Omental fat pad (tissue), 4 donors: ENCODE measurements around the gene SH2D3A. TPM values are rescaled to one million over a fixed set of nuclear protein-coding genes. Genes with fewer than 3 reads are reported as not detected.

Source experiments
- ATAC-seq: fragments of 150-250 bp; one replicate; pipeline ENCODE4 v1.9.1; 2016; ENCODE audit warnings: mild to moderate bottlenecking, moderate library complexity; ENCODE audit not compliant: low FRiP score
- DNase-seq: peaks from one replicate; pipeline ENCODE4 v3.0.0-alpha.2; 2019; ENCODE audit warnings: low spot score
- total RNA-seq, 4 donors: library from RNA; depleted of rRNA; stranded (reverse); fragments of >200 nt; gene quantifications; one replicate each; pipeline ENCODE4 v1.1.0, GENCODE V29; 2016
- TF ChIP-seq, protein P1 (sequence below), 3 donors: fragments of 450-650 bp; IDR thresholded peaks; one replicate each; pipeline ENCODE4 v1.5.1; 2016 to 2017; ENCODE audit warnings: antibody characterized with exemption in 3 of 3, mild to moderate bottlenecking in 3 of 3, moderate library complexity in 2 of 3

The SH2D3A gene
- total RNA-seq, 4 donors from 2014 or later: 1.3 to 3.4 (median 2.0) TPM; not detected in 1

DNA sequence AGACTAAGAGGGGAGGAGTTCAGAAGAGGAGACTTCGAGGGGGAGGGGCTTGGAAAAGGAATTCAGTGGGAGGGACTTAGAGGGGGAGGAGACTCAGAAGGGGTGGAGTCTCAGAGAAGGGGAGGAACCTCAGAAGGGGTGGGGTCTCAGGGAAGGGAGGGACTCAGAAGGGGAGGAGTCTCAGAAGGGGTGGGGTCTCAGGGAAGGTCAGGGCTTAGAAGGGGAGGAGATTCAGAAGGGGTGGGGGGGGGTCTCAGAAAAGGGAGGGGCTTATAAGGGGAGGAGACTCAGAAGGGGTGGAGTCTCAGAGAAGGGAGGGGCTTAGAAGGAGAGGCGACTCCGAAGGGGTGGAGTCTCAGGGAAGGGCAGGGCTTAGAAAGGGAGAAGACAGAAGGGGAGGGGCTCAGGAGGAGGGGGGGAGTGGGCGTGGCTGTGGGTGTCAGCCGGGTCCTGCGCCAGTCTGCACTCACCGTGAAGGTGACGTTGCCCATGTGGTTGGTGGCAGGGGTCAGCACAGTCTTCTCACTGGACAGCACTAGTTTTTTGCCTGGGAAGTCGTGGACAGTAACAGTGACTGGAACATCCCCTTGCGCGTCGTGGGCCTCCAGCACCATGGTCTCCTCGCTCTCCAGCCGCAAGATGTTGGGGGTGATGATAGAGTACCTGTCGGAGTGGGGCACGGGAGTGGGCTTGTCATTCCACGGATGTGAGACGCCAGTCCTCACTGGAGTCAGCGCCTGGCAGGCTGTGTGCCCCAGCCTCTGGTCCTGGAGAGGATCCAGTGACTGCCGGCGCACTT, 48.3 kb downstream of the SH2D3A start:
- ATAC-seq (peak; percentile 58), DNase-seq (no peak)
- TF ChIP-seq, protein P1, sequence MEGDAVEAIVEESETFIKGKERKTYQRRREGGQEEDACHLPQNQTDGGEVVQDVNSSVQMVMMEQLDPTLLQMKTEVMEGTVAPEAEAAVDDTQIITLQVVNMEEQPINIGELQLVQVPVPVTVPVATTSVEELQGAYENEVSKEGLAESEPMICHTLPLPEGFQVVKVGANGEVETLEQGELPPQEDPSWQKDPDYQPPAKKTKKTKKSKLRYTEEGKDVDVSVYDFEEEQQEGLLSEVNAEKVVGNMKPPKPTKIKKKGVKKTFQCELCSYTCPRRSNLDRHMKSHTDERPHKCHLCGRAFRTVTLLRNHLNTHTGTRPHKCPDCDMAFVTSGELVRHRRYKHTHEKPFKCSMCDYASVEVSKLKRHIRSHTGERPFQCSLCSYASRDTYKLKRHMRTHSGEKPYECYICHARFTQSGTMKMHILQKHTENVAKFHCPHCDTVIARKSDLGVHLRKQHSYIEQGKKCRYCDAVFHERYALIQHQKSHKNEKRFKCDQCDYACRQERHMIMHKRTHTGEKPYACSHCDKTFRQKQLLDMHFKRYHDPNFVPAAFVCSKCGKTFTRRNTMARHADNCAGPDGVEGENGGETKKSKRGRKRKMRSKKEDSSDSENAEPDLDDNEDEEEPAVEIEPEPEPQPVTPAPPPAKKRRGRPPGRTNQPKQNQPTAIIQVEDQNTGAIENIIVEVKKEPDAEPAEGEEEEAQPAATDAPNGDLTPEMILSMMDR (IDR thresholded peaks at IDR 0.05): no peak

DNA sequence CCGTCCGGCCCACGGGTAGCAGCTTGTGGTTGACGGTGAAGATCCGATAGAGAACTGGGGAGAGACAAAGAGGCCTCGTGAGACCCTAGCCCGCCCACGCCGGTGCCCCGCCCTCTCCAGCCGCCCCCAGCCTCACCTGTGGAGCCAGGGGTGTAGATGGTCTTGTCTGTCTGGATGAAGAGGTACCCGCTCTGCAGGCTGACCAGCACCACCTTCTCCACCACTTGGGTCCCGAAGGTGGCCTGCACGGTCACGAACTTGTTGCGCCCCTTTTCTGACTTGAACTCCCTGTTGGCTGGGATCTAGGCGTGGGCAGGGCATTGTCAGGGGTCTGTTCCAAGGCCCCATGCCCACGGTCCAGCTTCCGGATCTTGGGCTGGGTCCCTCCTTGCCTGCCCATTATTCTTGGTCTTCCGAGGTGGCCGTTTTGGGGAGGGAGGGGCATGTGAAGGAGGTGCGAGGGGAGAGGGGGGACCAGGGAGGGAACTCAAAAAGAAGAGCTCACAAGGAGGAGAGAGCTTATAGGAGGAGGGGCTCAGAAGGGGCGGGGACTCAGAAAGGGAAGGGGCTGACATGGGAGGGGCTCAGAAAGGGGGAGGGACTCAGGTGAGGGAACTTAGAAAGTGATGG, 49.0 kb downstream of the SH2D3A start:
- TF ChIP-seq, protein P1 (IDR thresholded peaks at IDR 0.05): no peak
- DNase-seq (no peak), ATAC-seq (no peak)

DNA sequence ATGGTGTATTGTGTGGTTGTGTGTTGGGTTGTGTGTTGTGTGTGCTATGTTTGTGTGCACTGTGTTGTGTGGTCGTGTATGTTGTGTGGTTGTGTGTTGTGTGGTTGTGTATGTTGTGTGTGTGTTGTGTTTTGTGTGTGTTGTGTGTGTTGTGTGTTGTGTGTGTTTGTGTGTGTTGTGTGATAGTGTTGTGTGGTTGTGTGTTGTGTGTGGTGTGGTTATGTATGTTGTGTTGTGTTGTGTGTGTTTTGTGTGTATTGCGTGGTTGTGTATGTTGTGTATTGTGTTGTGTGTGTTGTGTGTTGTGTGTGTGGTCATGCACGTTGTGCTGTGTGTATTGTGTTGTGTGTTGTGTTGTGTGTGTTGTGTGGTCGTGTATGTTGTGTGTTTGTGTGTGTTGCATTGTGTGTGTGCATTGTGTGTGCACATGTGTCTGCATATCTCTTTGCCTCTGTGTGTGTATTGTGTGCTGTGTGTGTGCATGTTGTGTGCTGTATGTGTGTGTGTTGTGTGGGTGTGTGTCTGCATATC, 49.7 kb downstream of the SH2D3A start:
- no peak for ATAC-seq
- TF ChIP-seq, protein P1 (IDR thresholded peaks at IDR 0.05): no peak
- DNase-seq: no peak

DNA sequence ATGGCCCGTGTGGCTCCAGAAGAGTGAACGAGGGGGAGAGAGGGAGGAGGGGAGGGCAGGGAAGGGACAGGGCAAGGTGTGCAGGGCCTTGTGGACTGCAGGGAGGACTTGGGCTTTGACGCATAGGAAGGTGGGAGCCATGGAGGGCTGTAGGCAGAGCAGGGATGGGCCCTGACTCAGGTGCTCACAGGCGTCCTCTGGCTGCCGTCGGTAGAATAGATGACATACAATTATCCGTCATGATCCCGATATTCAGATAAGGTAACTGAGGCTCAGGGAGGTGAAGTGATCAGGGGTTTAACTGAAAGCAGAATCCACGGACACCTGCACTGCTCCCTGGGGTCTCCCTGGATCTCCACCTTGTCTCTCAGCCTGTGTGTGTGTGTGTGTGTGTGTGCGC, 50.2 kb downstream of the SH2D3A start:
- DNase-seq: no peak
- TF ChIP-seq, protein P1 (IDR thresholded peaks at IDR 0.05): no peak
- ATAC-seq: no peak

DNA sequence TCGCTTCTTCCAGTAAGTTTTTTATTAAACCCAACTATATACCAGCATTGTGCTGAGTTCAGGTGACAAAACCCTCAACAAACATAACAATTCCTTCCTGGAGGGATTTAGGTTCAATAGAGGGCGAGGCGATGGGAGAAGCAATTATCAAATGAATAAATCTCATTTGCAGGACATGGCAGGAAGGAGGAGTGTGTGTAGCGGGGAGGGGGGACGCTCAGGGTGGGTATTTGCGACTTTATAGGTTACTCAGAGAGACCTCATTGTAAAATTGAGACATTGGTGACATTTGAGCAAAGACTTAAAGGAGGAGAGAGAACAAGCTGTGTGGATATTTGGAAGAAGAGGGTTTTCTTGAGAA, 50.6 kb downstream of the SH2D3A start:
- ATAC-seq: no peak
- TF ChIP-seq, protein P1 (IDR thresholded peaks at IDR 0.05): no peak
- no peak for DNase-seq

DNA sequence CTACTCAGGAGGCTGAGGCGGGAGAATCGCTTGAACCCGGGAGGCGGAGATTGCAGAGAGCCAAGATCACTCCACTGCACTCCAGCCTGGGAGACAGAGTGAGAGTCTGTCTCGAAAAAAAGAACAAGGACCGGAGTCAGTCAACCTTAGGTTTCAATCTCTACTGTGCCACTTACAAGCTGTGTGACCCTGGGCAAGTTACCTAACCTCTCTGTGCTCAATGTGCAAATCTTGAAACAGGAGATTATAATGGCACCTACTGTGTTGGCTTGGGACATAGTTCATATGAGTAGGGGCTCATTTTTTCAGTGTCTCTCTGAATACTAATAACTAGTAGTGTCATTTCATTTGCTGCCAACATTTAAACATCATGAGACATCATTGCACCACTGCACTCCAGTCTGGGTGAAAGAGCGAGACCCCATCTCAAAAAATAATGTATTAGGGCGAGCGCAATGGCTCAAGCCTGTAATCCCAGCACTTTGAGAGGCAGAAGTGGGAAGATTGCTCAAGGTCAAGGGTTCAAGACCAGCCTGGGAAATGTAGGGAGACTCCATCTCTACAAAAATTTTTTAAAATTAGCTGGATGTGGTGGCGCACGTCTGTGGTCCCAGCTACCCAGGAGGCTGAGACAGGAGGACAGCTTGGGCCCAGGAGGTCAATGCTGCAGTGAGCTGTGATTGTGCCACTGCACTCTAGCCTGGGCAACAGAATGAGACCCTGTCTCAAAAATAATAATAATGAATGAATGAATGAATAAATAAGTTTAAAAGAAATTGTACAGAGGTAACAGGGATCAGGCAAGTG, 52.3 kb downstream of the SH2D3A start:
- TF ChIP-seq, protein P1 (IDR thresholded peaks at IDR 0.05): no peak
- ATAC-seq (no peak), DNase-seq (no peak)
